Raji (cell line): ENCODE data around the gene PGAP1.

Experiments
- POLR2A ChIP-seq: IDR thresholded peaks from 2 replicates; pipeline ENCODE4 v1.6.1; 2011; ENCODE audit warnings: low read depth, low read length, control low read depth; ENCODE audit not compliant: insufficient read depth

Gene PGAP1

DNA sequence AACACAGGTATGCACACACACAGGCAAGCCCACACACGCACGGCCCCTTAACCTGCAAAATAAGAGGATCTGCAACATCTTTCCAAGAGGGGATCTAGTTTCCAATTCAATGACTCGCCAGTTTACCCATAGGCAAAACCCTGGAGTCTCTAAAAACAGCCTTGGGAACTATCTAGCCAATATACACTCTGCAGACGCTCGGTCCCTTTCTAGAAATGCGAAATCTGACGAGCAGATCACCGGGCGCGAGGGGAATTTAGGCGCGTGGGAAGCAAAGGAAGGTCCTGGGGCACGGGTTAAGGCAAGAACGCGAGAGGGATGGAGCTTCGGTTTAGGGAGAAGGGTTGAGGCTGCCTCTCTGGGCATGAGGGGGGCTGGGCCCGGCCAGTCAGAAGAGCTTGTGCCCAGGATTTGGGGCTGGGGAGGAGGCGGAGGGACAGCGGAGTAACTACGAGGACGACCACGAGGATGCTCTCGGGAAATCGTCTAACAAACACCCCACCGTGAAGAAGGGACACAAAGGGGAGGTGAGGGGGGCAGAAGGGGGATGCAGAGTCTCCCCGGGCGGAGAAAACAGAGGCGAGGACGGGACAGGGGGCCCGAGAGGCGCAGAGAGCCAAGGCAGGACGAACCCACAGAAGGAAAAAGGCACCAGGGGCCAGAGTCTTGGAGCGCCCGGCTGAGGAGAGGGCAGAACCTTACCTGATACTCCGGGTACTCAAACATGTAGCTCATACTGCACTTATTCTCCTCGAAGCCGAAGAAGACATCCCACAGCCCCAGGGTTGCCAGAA is 542 bp downstream of the PGAP1 start:
- no peak for TF ChIP-seq POLR2A

DNA sequence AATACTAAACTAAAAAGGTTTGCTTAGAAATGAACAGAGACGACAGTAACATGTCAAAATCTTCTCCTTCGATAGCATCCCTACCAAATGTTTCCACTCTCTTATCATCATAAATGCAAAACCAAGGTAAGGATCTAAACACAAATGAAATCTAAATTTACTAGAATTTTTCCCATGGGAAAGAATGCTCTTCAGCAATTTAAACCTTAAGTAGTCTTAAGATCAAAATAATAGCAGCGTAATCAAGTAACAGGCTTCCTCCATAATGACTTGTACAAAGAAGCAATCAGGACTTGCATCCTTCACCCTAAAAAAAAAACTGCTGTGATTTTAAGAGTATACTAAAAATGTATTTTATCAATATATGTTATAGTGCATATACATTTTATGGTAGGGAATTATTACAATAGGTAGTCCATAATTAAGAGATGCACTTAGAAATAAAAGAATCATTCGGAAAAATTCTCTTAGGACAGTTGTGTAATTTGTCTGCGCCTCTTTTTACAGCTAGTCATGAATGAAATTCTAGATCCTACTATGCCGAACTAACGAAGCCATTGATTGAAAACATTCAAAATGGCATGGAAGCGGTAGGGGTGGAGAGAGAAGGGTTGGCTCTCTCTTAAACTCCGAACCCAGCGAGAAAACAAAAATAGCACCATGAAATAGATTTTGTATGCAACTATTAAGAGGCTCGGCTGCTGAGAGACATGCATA is 1.3 kb downstream of the PGAP1 start:
- no peak for TF ChIP-seq POLR2A

DNA sequence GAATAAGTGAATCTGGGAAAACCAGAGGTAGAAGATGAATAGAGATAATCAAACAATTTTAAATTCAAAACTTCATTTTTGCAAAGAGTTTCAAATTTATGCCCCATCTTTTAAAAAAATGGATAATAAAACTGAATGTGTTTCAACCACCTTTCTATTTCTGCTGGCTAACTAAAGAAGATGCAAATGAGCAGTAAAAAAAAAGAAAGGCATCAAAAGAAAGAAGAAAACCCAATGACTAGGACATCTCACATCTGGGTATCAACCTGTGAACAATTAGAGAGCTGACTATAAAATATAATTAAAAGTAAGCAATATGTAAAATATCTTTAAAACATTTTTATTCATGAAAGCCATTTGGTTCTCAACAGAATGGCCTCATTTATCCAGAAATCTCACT is 2.5 kb downstream of the PGAP1 start:
- TF ChIP-seq POLR2A = no peak

DNA sequence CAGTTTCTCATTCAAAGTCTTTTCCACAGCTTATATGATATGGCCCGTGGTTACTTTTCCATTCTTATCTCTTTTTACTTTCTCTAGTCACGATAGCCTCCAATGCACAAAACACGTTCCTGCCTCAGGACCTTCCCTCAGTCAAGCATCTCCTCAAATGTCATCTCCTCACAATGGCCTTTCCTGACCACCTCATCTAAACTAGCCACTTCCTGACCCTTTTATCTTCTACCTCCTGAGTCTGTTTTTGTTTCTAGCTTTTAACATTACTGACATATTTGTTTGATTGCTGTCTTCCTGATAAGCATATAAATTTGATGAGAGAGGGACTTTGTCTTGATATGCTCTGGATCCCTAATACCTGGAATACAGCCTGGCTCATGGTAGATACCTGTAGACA is 7.6 kb downstream of the PGAP1 start:
- TF ChIP-seq POLR2A = no peak

DNA sequence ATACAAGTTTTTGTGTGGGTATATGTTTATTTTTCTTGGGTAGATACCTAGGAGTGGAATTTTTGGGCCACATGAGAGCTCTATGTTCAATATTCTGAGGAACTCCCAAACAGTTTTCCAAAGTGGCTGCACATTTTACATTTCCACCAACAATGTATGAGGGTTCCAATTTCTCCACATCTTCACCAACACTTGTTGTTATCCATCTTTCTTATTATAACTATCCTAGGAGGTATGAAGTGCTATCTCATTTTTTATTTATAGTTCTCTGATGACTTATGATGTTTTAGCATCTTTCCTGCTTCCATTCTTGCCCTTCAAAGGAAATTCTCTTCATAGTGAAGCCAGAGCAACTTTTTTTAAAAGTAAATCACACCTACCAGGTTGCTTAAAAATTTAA is 8.7 kb downstream of the PGAP1 start:
- no peak for TF ChIP-seq POLR2A

DNA sequence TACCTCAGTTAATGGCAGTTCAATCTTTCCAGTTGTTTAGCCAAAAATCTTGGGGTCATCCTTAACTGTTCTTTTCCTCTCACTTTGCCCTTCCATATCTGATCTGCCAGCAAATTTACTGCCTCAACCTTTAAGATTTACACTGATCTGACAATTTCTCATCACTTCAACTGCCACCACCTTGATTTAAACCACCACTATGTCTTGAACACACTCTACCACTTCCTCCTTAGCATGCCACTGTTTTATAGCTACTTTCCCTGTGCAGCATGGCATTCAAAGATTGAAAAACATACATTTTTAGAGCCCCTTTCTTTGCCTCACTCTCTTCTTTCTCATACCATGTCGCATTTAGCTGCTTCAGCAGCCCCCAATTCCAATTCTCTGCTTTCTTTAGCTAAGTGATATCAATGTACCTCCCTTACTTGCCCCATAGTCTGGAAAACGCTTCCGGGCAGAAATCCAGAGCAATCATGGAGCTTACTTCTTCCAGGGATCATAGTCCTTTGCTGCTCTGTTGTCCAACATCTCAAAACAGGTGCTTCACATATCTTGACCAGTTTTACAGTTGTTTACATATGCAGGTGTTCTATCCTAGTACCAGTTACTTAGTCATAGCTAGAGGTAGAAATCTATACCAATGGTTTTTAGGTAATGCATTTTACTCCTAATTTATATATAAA is 10.9 kb downstream of the PGAP1 start:
- no peak for TF ChIP-seq POLR2A

DNA sequence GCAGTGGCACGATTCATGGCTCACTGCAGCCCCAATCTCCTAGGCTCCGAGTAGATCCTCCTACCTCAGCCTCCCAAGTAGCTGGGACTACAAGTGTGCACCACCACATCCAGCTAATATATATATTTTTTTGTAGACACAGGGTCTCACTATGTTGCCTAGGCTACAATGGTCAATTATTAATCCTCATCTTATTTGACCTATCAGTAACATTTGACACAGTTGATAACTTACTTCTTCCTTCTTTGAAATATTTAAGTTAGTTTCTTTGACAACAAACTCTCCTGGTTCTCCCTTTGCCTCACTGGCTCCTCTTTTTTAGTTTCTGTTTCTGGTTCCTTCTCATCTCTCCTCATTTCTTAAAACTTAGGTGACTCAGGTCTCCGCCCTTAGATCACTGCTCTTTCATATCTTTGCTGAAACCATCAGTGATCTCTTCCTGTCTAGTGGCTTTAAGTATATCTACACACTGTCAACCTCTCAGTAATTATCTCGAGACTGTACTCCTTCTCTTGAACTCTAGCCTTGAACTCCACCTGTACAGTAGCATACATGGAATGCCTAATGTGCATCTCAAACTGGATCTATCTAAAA is 11.5 kb downstream of the PGAP1 start:
- no peak for TF ChIP-seq POLR2A

DNA sequence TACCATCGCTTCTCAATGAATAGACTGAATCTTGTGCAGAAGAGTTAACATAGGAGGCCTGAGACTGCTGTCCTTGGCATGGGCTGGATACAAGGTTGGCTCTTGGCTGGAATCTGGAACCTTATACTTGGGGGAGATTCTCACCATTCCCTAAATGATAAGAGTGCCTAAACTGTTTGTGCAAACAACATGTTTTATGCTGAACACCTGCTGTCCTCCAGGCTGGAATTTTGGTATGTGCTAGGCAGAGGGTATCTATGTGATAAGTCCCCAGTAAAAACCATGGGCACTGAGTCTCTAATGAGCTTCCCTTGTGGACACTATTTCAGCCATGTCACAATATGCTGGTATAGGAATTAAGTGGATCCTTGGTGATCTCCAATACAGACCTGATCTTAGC is 12.8 kb downstream of the PGAP1 start:
- TF ChIP-seq POLR2A = no peak

DNA sequence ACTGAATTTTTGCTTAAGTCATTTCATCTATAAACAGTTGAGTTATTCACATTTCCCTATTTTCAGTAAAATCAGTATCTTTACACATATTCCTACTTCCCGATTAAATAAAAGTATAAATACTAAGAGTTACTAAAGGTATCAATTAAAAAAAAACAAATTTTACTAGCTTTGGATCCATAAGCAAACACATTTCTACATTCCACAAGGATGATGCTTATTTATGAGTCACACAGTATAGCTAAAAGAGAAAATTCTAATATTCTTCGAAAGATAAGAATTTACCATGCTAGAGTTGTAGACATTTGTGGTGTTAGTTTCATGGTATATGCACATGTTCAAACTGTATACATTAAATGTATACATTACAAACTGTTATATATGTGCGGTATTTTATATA is 23.7 kb downstream of the PGAP1 start:
- no peak for TF ChIP-seq POLR2A

DNA sequence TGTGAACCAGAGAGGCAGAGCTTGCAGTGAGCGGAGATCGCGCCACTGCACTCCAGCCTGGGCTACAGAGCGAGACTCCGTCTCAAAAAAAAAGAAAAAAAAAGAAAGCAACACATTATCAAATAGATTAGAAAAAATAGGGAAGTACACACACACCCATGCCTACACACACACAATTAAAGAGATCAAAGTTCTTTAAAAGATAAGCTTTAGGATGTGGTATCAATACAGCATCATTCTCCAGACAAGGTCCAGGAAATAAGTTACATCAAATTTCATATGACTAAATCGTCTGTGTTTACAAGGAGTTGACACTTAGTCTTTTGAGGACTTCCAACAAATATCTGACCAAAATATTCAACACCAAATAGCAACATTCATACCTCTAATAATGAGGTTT is 25.7 kb downstream of the PGAP1 start:
- TF ChIP-seq POLR2A = no peak

DNA sequence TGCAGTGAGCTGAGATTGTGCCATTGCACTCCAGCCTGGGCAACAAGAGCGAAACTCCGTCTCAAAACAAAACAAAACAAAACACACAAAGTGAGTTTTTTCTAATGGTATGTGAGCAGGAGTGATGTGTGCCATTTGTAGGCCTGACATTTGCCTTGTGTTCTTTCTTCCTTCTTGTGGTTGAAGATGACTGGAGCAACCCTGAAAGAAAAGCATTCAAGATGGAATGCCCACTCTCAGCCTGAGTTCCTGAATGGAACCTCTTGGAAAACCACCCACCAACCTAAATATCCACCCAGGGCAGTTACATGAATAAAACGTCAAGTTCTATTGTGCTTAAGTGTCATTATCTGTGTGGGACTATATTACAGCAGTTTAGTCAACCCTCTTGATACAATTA is 26.5 kb downstream of the PGAP1 start:
- no peak for TF ChIP-seq POLR2A

DNA sequence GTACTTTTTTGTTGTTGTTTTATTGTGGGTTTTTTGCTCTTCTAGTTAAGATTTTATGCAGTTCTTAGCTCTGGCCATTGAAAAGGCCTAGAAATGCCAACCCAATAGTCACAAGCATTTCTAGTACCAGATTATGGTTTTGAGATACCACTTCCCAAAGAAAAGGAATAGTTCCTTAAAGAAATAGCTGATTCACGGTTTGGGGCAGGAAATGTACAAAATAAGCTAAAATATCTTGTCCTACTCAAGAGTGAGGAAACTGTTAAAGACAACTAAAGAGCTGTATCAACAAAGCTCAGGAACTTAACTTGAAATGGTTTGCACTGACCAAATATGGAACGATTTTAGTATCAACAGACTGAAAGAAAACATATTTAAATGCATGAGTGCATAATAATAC is 35.4 kb downstream of the PGAP1 start:
- no peak for TF ChIP-seq POLR2A

DNA sequence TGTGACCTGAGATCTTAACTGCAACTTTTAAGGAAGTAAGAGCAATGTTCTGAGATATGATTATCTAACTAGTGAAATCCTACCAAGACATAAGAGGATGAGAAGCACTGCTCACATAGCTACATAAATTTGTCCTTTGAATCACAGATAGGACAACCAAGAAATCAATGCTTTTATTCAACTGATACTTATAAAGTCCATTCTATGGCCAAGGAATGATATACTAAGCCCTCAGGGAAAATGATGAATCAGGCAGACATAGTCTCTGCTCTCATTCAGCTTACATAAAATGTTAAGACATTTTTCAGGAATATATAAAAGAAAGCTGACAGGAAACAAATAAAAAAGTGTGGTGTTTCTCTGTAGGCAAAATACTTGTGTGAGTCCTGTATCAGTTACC is 39.1 kb downstream of the PGAP1 start:
- no peak for TF ChIP-seq POLR2A

DNA sequence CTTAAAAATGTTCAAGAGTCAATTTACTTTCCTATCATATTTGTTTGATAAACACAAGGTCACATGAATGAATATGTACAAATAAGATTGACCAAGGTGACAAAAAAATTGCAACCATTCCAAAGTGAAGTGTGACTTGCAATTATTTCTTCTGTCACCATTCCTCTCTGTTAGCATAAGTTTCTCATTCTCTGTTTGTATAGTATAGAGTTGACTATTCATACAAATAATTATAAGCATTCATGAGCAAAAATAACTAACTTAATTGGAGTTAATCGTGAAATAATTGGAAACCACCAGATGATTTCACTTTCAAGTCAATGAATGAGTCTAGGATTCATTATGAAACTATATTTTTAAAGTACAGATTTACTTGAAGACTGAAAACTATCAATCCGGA is 42.1 kb downstream of the PGAP1 start:
- TF ChIP-seq POLR2A = no peak

DNA sequence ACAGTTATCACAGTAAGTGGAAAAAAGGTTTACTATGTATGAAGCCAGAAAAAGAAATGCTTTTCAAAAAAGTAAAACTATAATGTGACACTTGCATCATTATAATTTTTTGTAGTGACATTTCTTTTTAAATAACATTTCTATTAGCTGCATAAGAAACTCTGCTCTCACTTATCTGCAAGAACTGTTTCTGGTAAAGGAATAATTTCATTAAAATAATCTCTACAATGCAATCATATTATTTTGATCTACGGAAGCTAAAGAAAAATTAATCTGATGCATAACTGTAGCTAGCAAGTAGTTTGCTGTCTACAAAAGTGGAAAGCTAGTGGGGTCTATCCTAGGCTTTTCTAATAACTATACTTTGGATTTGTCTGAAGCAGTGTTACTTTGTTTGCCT is 50.1 kb downstream of the PGAP1 start:
- TF ChIP-seq POLR2A = no peak

DNA sequence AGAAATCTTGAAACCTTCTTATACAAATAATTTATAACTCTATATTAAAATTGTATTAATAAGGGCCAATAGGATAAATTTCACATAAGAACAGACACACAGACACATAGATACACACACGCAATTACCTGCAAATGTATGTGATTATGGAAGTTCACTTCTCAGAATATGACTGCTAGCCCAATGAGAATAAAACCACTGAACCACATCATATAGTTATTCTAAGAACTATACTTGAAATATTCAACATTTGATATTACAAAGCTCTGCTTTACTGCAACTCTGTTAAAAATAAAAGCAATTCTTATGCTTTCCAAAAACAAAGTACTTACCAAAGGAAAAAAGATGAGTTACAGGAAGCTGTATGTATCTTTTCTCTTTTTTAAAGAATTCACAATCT is 51.1 kb downstream of the PGAP1 start:
- TF ChIP-seq POLR2A = no peak
